GM21786 (cell line): Measurements from ENCODE around the gene SLC6A2.

Experiments used
- ATAC-seq: cut with Tn5 transposase; IDR thresholded peaks from one replicate; pipeline ENCODE4 v1.9.1; 2021; ENCODE audit not compliant: unreplicated experiment

Gene SLC6A2

GRCh38 chr16:55671206-55671973, 15.6 kb downstream of the SLC6A2 start:
- ATAC-seq = no peak

- no peak for ATAC-seq
Observed at GRCh38 chr16:55671974-55672280, 16.1 kb downstream of the SLC6A2 start.

- ATAC-seq = no peak
Observed at GRCh38 chr16:55672471-55672870, 16.7 kb downstream of the SLC6A2 start.

GRCh38 chr16:55678161-55678821, 22.5 kb downstream of the SLC6A2 start:
- ATAC-seq = no peak

GRCh38 chr16:55682086-55682485, 26.3 kb downstream of the SLC6A2 start:
- ATAC-seq = no peak

GRCh38 chr16:55685973-55686372, 30.2 kb downstream of the SLC6A2 start:
- no peak for ATAC-seq

- ATAC-seq = no peak
Observed at GRCh38 chr16:55686671-55687070, 30.9 kb downstream of the SLC6A2 start.

- ATAC-seq = no peak
Observed at GRCh38 chr16:55687802-55688201, 32.0 kb downstream of the SLC6A2 start.

- no peak for ATAC-seq
Observed at GRCh38 chr16:55690841-55691240, 35.1 kb downstream of the SLC6A2 start.

- no peak for ATAC-seq
Observed at GRCh38 chr16:55691771-55692170, 36.0 kb downstream of the SLC6A2 start.

GRCh38 chr16:55695595-55695994, 39.8 kb downstream of the SLC6A2 start:
- ATAC-seq = no peak

- no peak for ATAC-seq
Observed at GRCh38 chr16:55697867-55698266, 42.1 kb downstream of the SLC6A2 start.

GRCh38 chr16:55698331-55698730, 42.5 kb downstream of the SLC6A2 start:
- ATAC-seq = no peak

GRCh38 chr16:55698946-55699345, 43.2 kb downstream of the SLC6A2 start:
- ATAC-seq = no peak

GRCh38 chr16:55699616-55700015, 43.8 kb downstream of the SLC6A2 start:
- no peak for ATAC-seq

GRCh38 chr16:55700067-55700466, 44.3 kb downstream of the SLC6A2 start:
- ATAC-seq = no peak

- no peak for ATAC-seq
Observed at GRCh38 chr16:55700961-55701360, 45.2 kb downstream of the SLC6A2 start.

GRCh38 chr16:55701442-55702319, 45.9 kb downstream of the SLC6A2 start:
- no peak for ATAC-seq

GRCh38 chr16:55703003-55704001, 47.5 kb downstream of the SLC6A2 start:
- no peak for ATAC-seq

GRCh38 chr16:55706739-55707384, 51.1 kb downstream of the SLC6A2 start:
- ATAC-seq = no peak
